ENCODE data around the gene MICALL2. TPM values are rescaled to one million over a fixed set of nuclear protein-coding genes. Genes with fewer than 3 reads are reported as not detected.
A peak's percentile ranks its signal among the peaks of the same experiment; 100 is the strongest.

The MICALL2 gene
- total RNA-seq, 4 donors from 2014 or later, result 67.6 to 181 (median 97.0) TPM

- Histone ChIP-seq H3K27ac (peak overlapping the region; percentile 83 to 94 (median 90)), H3K9me3 (no peaks in the 10 kb centered on the region), H3K4me1 (peaks cover 19 to 73% (median 46%) of the 10 kb centered on the region in 4 donors), H3K27me3 (no peaks in the 10 kb centered on the region), H3K36me3 (no peaks in the 10 kb centered on the region), H3K4me3 (peak overlapping the region in 1 of 4 donors; percentile 33)
- DNase-seq, result no peak
- WGBS, 2 donors (ENCODE audit: low coverage in 1 of 2), result 78% methylated on average over 11 of the region's 14 CpGs; no CpG with 5 or more reads in 1 of the 2 donors
- TF ChIP-seq POLR2AphosphoS5 (IDR thresholded peaks at IDR 0.05), result no peak
- TF ChIP-seq, protein P1, sequence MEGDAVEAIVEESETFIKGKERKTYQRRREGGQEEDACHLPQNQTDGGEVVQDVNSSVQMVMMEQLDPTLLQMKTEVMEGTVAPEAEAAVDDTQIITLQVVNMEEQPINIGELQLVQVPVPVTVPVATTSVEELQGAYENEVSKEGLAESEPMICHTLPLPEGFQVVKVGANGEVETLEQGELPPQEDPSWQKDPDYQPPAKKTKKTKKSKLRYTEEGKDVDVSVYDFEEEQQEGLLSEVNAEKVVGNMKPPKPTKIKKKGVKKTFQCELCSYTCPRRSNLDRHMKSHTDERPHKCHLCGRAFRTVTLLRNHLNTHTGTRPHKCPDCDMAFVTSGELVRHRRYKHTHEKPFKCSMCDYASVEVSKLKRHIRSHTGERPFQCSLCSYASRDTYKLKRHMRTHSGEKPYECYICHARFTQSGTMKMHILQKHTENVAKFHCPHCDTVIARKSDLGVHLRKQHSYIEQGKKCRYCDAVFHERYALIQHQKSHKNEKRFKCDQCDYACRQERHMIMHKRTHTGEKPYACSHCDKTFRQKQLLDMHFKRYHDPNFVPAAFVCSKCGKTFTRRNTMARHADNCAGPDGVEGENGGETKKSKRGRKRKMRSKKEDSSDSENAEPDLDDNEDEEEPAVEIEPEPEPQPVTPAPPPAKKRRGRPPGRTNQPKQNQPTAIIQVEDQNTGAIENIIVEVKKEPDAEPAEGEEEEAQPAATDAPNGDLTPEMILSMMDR (IDR thresholded peaks at IDR 0.05), result no peak
- no peak for TF ChIP-seq EP300 (IDR thresholded peaks at IDR 0.05; ENCODE audit: low read depth)
- no peak for TF ChIP-seq POLR2A (IDR thresholded peaks at IDR 0.05)
- in situ Hi-C loops (cut with MboI; ENCODE audit: low pct_ligation_motif_present in 1 of 4, low pct_unique_long_range_greater_than_20kb in 1 of 4, low sequenced_read_pairs in 3 of 4) (no loop called here), intact Hi-C loops (cut with DNase I; ENCODE audit: low total_unique reads) (no loop called here)
Measured at GRCh38 chr7:1454542-1454941, 4.7 kb downstream of the MICALL2 start.

- intact Hi-C loops (cut with DNase I; ENCODE audit: low total_unique reads), result no loop called here
- Histone ChIP-seq H3K4me1 (peaks cover 12 to 67% (median 37%) of the 10 kb centered on the region in 4 donors), H3K27me3 (no peaks in the 10 kb centered on the region), H3K36me3 (no peaks in the 10 kb centered on the region), H3K9me3 (no peaks in the 10 kb centered on the region), H3K27ac (peak overlapping the region; percentile 8 to 94 (median 24)), H3K4me3 (no peak overlapping the region)
- in situ Hi-C loops (cut with MboI; ENCODE audit: low pct_ligation_motif_present in 1 of 4, low pct_unique_long_range_greater_than_20kb in 1 of 4, low sequenced_read_pairs in 3 of 4), result no loop called here
- DNase-seq, result no peak
- WGBS, 2 donors (ENCODE audit: low coverage in 1 of 2), result 66% methylated on average over 11 of the region's 19 CpGs; no CpG with 5 or more reads in 1 of the 2 donors
- TF ChIP-seq EP300 (IDR thresholded peaks at IDR 0.05; ENCODE audit: low read depth) (no peak), POLR2A (IDR thresholded peaks at IDR 0.05) (no peak), POLR2AphosphoS5 (IDR thresholded peaks at IDR 0.05) (no peak)
- TF ChIP-seq, protein P1 (IDR thresholded peaks at IDR 0.05), result no peak
Measured at GRCh38 chr7:1452205-1452604, 7.1 kb downstream of the MICALL2 start.

DNA sequence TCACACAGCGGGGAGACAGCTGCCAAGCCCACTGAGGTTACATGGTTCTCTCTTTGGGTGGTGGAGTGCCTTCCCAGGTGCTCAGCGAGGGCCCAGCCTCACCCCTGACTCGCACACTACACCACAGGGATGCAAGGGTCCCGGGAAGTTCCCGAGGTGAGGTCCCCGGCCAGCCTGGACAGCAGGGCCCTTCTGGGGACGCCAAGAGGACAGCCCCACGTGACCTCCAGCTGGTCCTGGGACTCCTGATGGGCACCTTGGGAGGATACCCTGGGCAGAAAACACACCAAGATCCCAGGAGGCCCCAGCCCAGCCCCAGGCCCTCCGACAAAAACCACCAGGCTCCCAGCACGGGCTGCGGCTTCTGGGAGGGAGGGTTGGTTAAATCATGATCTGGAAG, 8.3 kb downstream of the MICALL2 start:
- TF ChIP-seq, protein P1 (IDR thresholded peaks at IDR 0.05), result no peak
- TF ChIP-seq POLR2A (IDR thresholded peaks at IDR 0.05), result no peak
- TF ChIP-seq EP300 (IDR thresholded peaks at IDR 0.05; ENCODE audit: low read depth), result no peak
- no peak for TF ChIP-seq POLR2AphosphoS5 (IDR thresholded peaks at IDR 0.05)
- intact Hi-C loops (cut with DNase I; ENCODE audit: low total_unique reads), result no loop called here
- WGBS, 2 donors (ENCODE audit: low coverage in 1 of 2), result 79% methylated on average over 9 of the region's 11 CpGs; no CpG with 5 or more reads in 1 of the 2 donors

GRCh38 chr7:1450431-1450830, 8.8 kb downstream of the MICALL2 start:
- no peaks in the 10 kb centered on the region for H3K36me3 ChIP-seq
- H3K9me3 ChIP-seq, result no peaks in the 10 kb centered on the region
- 72% methylated on average over 12 of the region's 18 CpGs; no CpG with 5 or more reads in 1 of the 2 donors for WGBS, 2 donors (ENCODE audit: low coverage in 1 of 2)
- no peak for DNase-seq
- in situ Hi-C loops (cut with MboI; ENCODE audit: low pct_ligation_motif_present in 1 of 4, low pct_unique_long_range_greater_than_20kb in 1 of 4, low sequenced_read_pairs in 3 of 4), result no loop called here
- H3K4me3 ChIP-seq, result no peak overlapping the region
- TF ChIP-seq POLR2A (IDR thresholded peaks at IDR 0.05), result no peak
- no peak for TF ChIP-seq POLR2AphosphoS5 (IDR thresholded peaks at IDR 0.05)
- no peak for TF ChIP-seq EP300 (IDR thresholded peaks at IDR 0.05; ENCODE audit: low read depth)
- H3K27me3 ChIP-seq, result no peaks in the 10 kb centered on the region
- intact Hi-C loops (cut with DNase I; ENCODE audit: low total_unique reads), result no loop called here
- peak overlapping the region; percentile 4 to 47 (median 24) for H3K27ac ChIP-seq
- peaks cover 8 to 57% (median 23%) of the 10 kb centered on the region in 4 donors for H3K4me1 ChIP-seq

More for the DNA sequence above, 8.3 kb downstream of the MICALL2 start:
- in situ Hi-C loops (cut with MboI; ENCODE audit: low pct_ligation_motif_present in 1 of 4, low pct_unique_long_range_greater_than_20kb in 1 of 4, low sequenced_read_pairs in 3 of 4), result no loop called here
- H3K4me1 ChIP-seq, result peaks cover 8 to 63% (median 28%) of the 10 kb centered on the region in 4 donors
- H3K9me3 ChIP-seq, result no peaks in the 10 kb centered on the region
- DNase-seq, result no peak
- peak overlapping the region in 3 of 4 donors; percentile 8 to 47 (median 41) for H3K27ac ChIP-seq
- H3K36me3 ChIP-seq, result no peaks in the 10 kb centered on the region
- no peak overlapping the region for H3K4me3 ChIP-seq
- H3K27me3 ChIP-seq, result no peaks in the 10 kb centered on the region
